NCI-H1694 treated with DMSO at 0.1 percent for 48 hours (cell line): Measurements from ENCODE around the gene ADGRV1.

ENCODE experiments used
- DNase-seq: peaks from one replicate; lab custom pipeline; 2025; lab: John Stamatoyannopoulos, UW

Gene ADGRV1

GRCh38 chr5:91174396-91174795, 615.8 kb downstream of the ADGRV1 start:
- DNase-seq: no peak

- no peak for DNase-seq
Measured at GRCh38 chr5:91175708-91176107, 617.1 kb downstream of the ADGRV1 start.

GRCh38 chr5:91176288-91177016, 617.9 kb downstream of the ADGRV1 start:
- DNase-seq: peak; percentile 12

- no peak for DNase-seq
Measured at GRCh38 chr5:91177085-91177484, 618.5 kb downstream of the ADGRV1 start.

GRCh38 chr5:91177639-91178038, 619.0 kb downstream of the ADGRV1 start:
- no peak for DNase-seq

- DNase-seq: no peak
Measured at GRCh38 chr5:91178461-91178860, 619.9 kb downstream of the ADGRV1 start.

GRCh38 chr5:91179018-91179417, 620.4 kb downstream of the ADGRV1 start:
- DNase-seq: no peak

GRCh38 chr5:91180506-91180905, 621.9 kb downstream of the ADGRV1 start:
- DNase-seq: no peak

GRCh38 chr5:91182763-91183162, 624.2 kb downstream of the ADGRV1 start:
- DNase-seq: no peak

GRCh38 chr5:91183743-91184142, 625.1 kb downstream of the ADGRV1 start:
- no peak for DNase-seq

GRCh38 chr5:91186101-91186500, 627.5 kb downstream of the ADGRV1 start:
- no peak for DNase-seq

GRCh38 chr5:91187032-91187431, 628.4 kb downstream of the ADGRV1 start:
- no peak for DNase-seq

- no peak for DNase-seq
Measured at GRCh38 chr5:91188755-91189154, 630.2 kb downstream of the ADGRV1 start.

GRCh38 chr5:91189480-91190313, 631.1 kb downstream of the ADGRV1 start:
- no peak for DNase-seq

- no peak for DNase-seq
Measured at GRCh38 chr5:91190314-91190690, 631.7 kb downstream of the ADGRV1 start.

- no peak for DNase-seq
Measured at GRCh38 chr5:91194824-91195381, 636.3 kb downstream of the ADGRV1 start.

- DNase-seq: no peak
Measured at GRCh38 chr5:91200692-91201091, 642.1 kb downstream of the ADGRV1 start.

GRCh38 chr5:91206103-91206502, 647.5 kb downstream of the ADGRV1 start:
- no peak for DNase-seq

- no peak for DNase-seq
Measured at GRCh38 chr5:91206734-91207133, 648.1 kb downstream of the ADGRV1 start.

- DNase-seq: no peak
Measured at GRCh38 chr5:91207248-91207647, 648.7 kb downstream of the ADGRV1 start.

- DNase-seq: no peak
Measured at GRCh38 chr5:91211997-91212713, 653.6 kb downstream of the ADGRV1 start.

- DNase-seq: peak; percentile 14
Measured at GRCh38 chr5:91212714-91213092, 654.1 kb downstream of the ADGRV1 start.
